Measurements from ENCODE around the gene EGR2.

GRCh38 chr10:62814756-62815380 lies 1.3 kb downstream of the EGR2 start:
- no peak for TF ChIP-seq CTCF (IDR thresholded peaks at IDR 0.05)
- TF ChIP-seq POLR2A (IDR thresholded peaks at IDR 0.05) = no peak

Data from adrenal gland (tissue), 5 donors.